Spleen (tissue), 7 donors: ENCODE data around the gene ANXA4.

ENCODE experiments used
- POLR2A ChIP-seq, 3 donors: fragments of 450-650 bp; IDR thresholded peaks; one replicate each; pipeline ENCODE4 v1.5.1; 2017; ENCODE audit warnings: antibody characterized with exemption in 3 of 3, mild to moderate bottlenecking in 1 of 3
- POLR2AphosphoS5 ChIP-seq, 3 donors: sonication (generic); formaldehyde crosslinking; IDR thresholded peaks; one replicate each; pipeline ENCODE4 v1.5.1; 2017; ENCODE audit warnings: antibody characterized with exemption in 3 of 3
- TF ChIP-seq, protein P1 (sequence below), 11 experiments: fragments of 200-600 bp in 7 of 11; fragments of 450-650 bp in 4 of 11; sonication (generic) in 4 of 11; IDR thresholded peaks in 8 of 11; conservative IDR thresholded peaks in 3 of 11; 1 replicate in 7 of 11; 2 replicates in 4 of 11; pipeline versions ENCODE4 v1.4.0 to v1.8.0; 2016 to 2021; ENCODE audit warnings: antibody characterized with exemption in 11 of 11, inconsistent platforms in 4 of 11, mild to moderate bottlenecking in 1 of 11
- donor health status: DM: no; HTN: no; CAD: no; lungs with moderate emphysema.
- donor health status: DM: no; HTN: no; CAD: no.
- donor health status: DM: no; HTN: no; CAD: no.

DNA sequence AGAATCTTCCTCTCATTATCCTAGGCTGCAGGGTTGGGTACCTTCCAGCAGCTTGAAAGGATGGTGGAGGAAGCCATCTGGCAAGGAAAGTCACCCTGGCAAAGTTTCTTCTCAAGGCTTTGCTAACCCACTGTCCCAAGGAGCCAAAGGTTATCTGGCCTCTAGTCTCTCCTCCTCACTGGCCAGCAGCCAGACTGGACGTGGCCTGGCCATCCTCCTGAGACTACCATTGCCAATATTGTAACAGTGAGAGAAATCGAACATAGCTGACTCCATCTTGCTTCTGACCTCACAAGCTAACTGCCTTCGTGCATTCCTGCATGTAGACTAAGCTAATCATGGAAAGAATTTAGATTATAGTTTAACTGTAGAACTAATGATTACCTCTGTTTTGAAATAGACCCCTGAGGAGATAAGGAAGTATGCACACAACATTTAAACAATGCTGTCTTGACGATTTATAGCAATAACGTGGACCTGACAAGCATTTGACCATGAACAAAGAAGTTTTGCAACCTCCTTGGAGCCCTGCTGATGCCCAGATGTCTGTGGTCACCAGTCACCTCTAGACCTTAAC is 7.8 kb upstream of the ANXA4 start:
- TF ChIP-seq, protein P1, sequence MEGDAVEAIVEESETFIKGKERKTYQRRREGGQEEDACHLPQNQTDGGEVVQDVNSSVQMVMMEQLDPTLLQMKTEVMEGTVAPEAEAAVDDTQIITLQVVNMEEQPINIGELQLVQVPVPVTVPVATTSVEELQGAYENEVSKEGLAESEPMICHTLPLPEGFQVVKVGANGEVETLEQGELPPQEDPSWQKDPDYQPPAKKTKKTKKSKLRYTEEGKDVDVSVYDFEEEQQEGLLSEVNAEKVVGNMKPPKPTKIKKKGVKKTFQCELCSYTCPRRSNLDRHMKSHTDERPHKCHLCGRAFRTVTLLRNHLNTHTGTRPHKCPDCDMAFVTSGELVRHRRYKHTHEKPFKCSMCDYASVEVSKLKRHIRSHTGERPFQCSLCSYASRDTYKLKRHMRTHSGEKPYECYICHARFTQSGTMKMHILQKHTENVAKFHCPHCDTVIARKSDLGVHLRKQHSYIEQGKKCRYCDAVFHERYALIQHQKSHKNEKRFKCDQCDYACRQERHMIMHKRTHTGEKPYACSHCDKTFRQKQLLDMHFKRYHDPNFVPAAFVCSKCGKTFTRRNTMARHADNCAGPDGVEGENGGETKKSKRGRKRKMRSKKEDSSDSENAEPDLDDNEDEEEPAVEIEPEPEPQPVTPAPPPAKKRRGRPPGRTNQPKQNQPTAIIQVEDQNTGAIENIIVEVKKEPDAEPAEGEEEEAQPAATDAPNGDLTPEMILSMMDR (IDR thresholded peaks at IDR 0.05 in 8 of 11, conservative IDR thresholded peaks at IDR 0.05 in 3 of 11), result no peak
- TF ChIP-seq POLR2A (IDR thresholded peaks at IDR 0.05) (no peak), POLR2AphosphoS5 (IDR thresholded peaks at IDR 0.05) (no peak)
